Measurements from ENCODE around the gene FOXP3. TPM values are rescaled to one million over a fixed set of nuclear protein-coding genes. Genes with fewer than 3 reads are reported as not detected.

Gene FOXP3
- total RNA-seq, 1 experiment from 2014 or later, result 0.26 TPM

DNA sequence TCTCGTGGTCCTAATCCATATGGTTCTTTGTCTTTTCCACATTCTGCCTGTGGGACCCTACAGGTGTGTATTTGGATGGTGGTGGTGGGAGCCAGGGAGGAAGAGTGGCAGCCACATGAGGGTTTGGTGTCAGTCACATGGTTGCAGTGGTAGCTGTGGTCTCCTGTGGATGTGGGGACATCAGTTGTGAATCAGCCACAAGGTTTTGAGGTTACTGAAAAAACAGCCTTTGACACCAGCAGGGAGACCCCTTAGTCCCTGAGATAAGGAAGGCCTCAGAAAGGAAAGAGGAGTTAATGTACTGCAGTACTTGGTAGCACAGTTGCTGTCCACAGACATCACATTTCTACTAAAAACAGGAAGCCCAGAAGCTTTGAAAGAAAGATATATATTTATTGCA, 23.2 kb upstream of the FOXP3 start:
- no peak for ATAC-seq
- intact Hi-C loops (cut with micrococcal nuclease; ENCODE audit: unreplicated experiment), result no loop called here
- ChIA-PET POLR2A (no interaction called here), CTCF (interaction anchor here (0.5 kb wide), 1 partner anchor 49 kb away, joined by 3 read pairs; no protein-coding TSS in a partner anchor)
- Histone ChIP-seq H3K9me3 (ENCODE audit: control insufficient read depth, insufficient read depth, low read depth, low read length) (no peaks in the 10 kb centered on the region), H3K4me3 (ENCODE audit: low read depth in 2 of 2, low read length in 2 of 2) (no peak overlapping the region), H3K27ac (ENCODE audit: low read length) (no peak overlapping the region), H3K36me3 (ENCODE audit: control insufficient read depth, insufficient read depth, low read length) (no peaks in the 10 kb centered on the region; the same call in 1 of the 2 replicates), H3K4me1 (ENCODE audit: control insufficient read depth, insufficient read depth, low read length) (no peaks in the 10 kb centered on the region), H3K27me3 (ENCODE audit: control insufficient read depth, insufficient read depth, low read length) (no peaks in the 10 kb centered on the region)
- no peak for DNase-seq (ENCODE audit: low read depth, low spot score)
- no TSS peak for BruUV-seq (replicated peaks)
- in situ Hi-C loops (cut with HindIII; ENCODE audit: low pct_unique_long_range_greater_than_20kb, low sequenced_read_pairs), result no loop called here
- TF ChIP-seq SIN3A (IDR thresholded peaks at IDR 0.05; ENCODE audit: borderline replicate concordance, insufficient read depth, low read depth, low read length) (no peak), TCF7L2 (IDR thresholded peaks at IDR 0.05; ENCODE audit: low read depth, low read length) (no peak), POLR2AphosphoS5 (IDR thresholded peaks at IDR 0.05; ENCODE audit: low read depth, low read length) (no peak)
- TF ChIP-seq, protein P1, sequence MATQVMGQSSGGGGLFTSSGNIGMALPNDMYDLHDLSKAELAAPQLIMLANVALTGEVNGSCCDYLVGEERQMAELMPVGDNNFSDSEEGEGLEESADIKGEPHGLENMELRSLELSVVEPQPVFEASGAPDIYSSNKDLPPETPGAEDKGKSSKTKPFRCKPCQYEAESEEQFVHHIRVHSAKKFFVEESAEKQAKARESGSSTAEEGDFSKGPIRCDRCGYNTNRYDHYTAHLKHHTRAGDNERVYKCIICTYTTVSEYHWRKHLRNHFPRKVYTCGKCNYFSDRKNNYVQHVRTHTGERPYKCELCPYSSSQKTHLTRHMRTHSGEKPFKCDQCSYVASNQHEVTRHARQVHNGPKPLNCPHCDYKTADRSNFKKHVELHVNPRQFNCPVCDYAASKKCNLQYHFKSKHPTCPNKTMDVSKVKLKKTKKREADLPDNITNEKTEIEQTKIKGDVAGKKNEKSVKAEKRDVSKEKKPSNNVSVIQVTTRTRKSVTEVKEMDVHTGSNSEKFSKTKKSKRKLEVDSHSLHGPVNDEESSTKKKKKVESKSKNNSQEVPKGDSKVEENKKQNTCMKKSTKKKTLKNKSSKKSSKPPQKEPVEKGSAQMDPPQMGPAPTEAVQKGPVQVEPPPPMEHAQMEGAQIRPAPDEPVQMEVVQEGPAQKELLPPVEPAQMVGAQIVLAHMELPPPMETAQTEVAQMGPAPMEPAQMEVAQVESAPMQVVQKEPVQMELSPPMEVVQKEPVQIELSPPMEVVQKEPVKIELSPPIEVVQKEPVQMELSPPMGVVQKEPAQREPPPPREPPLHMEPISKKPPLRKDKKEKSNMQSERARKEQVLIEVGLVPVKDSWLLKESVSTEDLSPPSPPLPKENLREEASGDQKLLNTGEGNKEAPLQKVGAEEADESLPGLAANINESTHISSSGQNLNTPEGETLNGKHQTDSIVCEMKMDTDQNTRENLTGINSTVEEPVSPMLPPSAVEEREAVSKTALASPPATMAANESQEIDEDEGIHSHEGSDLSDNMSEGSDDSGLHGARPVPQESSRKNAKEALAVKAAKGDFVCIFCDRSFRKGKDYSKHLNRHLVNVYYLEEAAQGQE (IDR thresholded peaks at IDR 0.05; ENCODE audit: insufficient read depth in 1 of 2, low read depth in 2 of 2, low read length in 1 of 2), result no peak
- TF ChIP-seq, protein P2, sequence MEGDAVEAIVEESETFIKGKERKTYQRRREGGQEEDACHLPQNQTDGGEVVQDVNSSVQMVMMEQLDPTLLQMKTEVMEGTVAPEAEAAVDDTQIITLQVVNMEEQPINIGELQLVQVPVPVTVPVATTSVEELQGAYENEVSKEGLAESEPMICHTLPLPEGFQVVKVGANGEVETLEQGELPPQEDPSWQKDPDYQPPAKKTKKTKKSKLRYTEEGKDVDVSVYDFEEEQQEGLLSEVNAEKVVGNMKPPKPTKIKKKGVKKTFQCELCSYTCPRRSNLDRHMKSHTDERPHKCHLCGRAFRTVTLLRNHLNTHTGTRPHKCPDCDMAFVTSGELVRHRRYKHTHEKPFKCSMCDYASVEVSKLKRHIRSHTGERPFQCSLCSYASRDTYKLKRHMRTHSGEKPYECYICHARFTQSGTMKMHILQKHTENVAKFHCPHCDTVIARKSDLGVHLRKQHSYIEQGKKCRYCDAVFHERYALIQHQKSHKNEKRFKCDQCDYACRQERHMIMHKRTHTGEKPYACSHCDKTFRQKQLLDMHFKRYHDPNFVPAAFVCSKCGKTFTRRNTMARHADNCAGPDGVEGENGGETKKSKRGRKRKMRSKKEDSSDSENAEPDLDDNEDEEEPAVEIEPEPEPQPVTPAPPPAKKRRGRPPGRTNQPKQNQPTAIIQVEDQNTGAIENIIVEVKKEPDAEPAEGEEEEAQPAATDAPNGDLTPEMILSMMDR (IDR thresholded peaks at IDR 0.05), result no peak

- ATAC-seq, result no peak
- Histone ChIP-seq H3K27me3 (ENCODE audit: control insufficient read depth, insufficient read depth, low read length) (no peaks in the 10 kb centered on the region), H3K4me3 (ENCODE audit: low read depth in 2 of 2, low read length in 2 of 2) (no peak overlapping the region), H3K36me3 (ENCODE audit: control insufficient read depth, insufficient read depth, low read length) (no peaks in the 10 kb centered on the region; the same call in 1 of the 2 replicates), H3K27ac (ENCODE audit: low read length) (no peak overlapping the region), H3K4me1 (ENCODE audit: control insufficient read depth, insufficient read depth, low read length) (no peaks in the 10 kb centered on the region), H3K9me3 (ENCODE audit: control insufficient read depth, insufficient read depth, low read depth, low read length) (no peaks in the 10 kb centered on the region)
- TF ChIP-seq, protein P1 (IDR thresholded peaks at IDR 0.05; ENCODE audit: insufficient read depth in 1 of 2, low read depth in 2 of 2, low read length in 1 of 2), result no peak
- in situ Hi-C loops (cut with HindIII; ENCODE audit: low pct_unique_long_range_greater_than_20kb, low sequenced_read_pairs) (no loop called here), intact Hi-C loops (cut with micrococcal nuclease; ENCODE audit: unreplicated experiment) (no loop called here)
- BruUV-seq (replicated peaks), result no TSS peak
- DNase-seq (ENCODE audit: low read depth, low spot score), result no peak
- ChIA-PET CTCF (no interaction called here), POLR2A (no interaction called here)
Observed at GRCh38 chrX:49286581-49286980, 22.1 kb upstream of the FOXP3 start.
